ENCODE results near the gene PSAP. TPM values are rescaled to one million over a fixed set of nuclear protein-coding genes. Genes with fewer than 3 reads are reported as not detected.

The PSAP gene
- total RNA-seq, 1 donor from 2014 or later = 564 TPM

DNA sequence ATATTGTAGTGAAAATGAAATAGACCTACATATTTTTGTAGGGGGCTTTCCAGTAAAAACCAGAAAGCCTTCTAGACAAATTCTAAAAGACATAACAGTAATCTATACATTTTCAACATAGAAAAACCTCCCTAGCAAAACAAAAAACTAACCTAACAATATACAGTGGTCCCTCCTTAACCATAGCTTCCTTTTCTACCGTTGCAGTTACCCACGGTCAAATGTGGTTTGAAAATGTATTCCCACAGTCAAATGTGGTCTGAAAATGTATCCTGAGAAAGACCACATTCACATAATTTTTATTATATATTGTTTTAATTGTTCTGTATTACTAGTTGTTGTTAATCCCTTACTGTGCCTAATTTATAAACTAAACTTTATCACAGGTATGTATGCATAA, 6.4 kb downstream of the PSAP start:
- no peak for DNase-seq

DNA sequence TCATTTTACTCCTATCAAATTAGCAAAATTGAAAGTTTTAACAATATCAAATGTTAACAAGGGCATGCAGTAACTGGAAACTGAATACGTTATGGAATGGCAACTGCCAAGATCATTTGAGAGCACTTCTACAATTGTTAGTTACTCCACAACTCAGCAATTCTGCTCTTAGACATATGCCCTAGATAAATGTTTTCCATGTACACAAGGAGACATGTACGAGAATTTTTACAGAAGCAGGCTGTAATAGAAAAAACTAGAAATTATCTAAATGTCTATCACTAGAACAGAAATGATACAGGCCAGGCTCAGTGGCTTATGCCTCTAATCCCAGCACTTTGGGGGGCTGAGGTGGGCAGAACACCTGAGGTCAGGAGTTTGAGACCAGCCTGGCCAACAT, 7.0 kb downstream of the PSAP start:
- DNase-seq = no peak

DNA sequence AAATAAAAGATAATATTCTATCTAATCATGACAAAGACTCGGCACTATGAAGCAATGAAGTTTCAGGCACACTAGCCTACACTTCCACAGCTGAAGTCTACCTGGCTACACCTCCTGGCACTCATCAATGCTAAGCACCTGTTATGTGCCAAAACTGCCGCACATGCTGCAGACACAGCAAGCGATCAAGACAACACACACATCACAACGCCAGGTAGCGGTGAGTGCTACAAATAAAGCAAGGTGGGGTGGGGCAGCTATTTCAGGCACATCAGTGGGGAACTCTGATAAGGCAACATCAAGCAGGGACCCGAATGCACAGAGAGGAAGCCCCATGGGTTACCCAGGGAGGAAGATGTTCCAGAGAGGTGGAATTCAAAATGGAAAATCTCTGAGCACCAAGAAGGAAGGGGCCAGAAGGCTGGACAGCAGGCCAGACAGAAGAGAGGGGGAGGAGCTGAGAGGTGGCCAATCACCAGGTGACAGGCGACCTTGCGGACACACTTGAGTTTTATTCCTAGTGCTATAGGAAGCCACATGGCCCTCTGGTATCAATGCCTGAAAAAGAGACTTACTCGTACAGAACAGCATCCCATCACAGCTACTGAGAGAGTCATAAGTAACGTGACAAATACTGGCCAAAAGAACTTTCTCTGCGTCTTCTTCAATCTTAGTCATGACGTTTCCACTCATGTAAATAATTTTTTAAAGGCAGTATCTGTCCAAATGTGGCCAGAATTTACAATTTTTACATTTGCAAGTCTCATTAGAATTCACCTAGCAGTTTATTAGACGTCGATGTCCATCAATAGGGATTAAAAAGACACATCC, 8.0 kb downstream of the PSAP start:
- DNase-seq = no peak

DNA sequence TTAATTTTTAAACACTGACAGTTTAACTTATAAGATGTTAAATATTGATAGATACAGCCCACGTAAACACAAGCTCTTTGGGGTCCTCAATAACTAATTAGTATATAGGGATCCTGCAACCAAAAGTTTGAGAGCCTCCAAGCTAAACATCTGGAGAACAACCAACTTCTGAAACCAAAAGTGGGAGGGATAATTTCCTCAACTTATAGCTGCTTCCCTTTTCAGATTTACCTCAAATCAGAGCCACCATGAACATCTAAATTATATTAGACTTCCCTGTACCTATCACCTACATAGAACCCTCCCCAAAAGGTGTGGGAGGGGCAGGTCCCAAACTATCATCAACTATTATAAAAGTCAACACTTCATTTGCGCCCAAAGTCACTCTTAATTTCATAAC, 8.6 kb downstream of the PSAP start:
- DNase-seq = no peak

DNA sequence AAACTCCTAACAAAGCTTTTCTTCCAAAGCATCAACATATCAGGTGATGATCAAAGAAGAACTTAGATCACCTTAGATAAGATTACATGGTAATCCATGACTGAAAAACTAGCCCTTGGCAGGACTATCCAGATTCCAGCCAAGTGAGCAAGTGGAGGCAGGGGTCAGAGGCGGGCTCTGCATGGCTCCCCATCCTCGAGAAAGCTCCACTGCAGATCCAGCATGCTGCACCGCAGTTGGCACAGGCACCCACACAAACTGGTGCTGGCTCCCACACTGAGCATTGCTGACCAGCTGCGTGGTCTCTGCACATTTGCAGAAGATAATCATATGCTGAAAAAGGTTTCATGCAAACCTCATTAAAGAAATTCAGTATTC, 10.1 kb downstream of the PSAP start:
- no peak for DNase-seq

DNA sequence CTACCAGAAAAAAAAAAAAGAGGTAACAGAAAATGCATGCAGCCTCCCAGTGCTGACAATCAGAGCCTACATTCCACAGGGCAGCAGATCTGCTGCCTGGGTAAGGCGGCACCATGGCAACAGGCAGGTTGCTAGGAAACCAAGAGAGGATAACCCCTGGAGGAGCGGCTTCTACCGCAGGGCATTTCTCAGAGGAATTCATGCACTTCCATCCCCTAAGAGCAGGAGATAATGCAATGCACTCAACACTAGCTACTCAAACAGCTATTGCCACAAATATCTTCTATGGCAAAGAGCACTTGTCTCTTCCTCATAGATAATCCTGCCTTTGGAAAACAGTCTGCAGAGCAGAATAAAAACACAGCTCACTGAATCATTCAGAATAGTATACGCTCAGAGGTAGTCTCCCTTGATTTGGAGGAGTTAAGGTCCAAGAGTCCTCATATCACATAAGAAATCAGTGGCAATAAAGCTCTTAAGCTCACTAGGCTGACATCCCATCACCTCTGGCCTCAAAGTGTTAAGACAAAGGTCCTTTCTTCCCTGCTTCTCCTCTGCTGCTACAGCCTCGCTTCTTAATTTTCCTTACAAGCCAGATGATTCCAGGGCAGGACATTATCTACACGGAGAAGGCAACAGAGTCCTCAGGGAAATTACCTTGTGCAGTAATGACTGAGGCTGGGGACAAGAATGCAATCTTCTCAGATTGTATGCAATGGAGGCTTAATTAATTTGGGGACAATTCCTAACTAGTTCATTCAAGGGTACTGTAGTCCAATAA, 10.7 kb downstream of the PSAP start:
- peak; percentile 88 for DNase-seq

DNA sequence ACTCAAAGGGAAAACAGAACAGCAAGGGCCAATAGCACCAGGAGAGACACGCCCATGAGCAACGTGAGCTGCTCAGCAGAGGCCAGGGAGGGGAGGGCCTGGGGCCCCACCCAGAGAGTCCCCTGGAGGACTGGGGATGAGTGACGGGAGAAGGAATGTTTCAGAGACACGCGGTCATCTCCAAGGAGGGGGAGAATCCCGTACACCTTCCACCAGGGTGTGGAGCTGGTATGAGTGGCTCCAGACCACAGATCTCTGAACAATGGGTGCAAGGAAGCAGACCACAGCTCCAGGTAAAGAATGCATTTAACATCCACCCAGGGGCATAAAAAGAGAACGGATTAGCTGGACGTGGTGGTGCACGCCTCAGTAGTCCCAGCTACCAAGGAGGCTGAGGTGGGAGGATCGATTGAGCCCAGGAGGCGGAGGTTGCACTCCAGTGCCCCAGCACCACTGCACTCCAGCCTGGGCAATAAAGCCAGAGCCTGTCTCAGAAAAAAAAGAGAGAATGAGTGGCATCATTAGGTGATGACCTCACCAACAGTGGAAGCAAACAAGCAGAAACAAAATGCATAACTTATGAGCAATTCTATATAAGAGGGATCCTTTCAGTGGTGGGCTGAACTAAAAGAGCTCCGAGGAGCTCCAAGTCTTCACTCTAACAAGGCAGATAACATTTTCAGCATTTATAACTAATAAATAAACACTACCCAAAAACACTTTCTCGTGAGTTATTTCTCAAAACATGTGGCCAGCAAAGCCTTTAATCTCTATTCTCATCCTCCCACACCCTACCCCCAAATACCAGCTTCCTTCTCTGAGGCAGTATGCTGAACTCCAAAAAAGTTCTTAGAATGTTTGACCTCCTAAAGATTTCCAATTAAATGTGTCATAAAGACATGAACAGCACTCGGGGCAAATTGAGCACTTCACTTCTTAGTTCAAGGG, 12.5 kb downstream of the PSAP start:
- no peak for DNase-seq

DNA sequence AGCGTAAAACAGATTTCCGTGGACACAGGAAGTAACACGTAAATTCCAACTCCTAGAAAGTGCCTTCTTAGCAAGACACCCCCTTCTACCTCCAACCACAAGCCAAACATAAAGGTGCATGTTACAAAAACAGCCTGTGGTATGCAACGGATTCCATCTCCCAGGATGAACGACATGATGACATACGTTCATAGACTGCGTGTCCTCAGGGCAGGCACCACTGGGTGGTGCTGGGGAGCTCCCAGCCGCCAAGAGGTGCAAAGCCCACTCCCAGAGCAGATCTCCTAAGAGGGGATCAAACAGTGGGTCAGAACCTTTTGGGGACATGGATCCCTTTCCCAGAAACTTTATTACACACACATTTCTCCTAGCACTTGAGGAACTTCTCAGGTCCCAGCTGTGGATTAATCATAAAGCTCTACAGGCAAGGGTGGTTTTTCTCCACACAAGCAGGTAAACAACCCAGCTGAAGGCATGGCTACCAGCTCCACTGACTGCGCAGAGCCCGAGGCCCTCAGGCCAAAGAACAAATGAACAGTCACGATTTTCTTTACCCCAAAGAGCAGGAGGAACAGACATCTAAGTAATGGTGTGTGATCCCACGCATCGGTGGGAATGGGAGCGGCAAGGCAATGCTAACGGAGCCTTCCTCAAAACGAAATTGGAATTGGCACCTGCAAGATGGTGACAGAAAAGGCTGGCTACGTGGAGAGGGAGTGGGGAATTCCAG, 13.8 kb downstream of the PSAP start:
- DNase-seq = no peak

DNA sequence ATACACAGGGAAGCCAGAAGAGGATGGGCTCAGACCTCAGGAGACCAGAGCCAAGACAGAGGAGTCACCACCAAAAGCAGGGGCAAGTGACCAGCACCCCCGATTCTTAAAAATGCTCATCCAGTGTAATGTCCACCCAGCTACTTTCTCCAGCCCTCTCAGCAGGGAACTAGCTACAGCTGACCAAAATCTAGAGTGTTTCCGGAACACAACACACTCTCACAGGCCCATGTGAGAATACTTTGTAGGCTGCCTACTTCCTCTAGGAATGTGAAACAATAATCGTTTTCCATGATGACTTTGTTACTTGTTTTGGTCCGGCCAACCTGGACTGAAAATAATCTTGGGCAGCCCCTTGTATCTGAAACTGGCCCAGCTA, 14.5 kb downstream of the PSAP start:
- DNase-seq = no peak

DNA sequence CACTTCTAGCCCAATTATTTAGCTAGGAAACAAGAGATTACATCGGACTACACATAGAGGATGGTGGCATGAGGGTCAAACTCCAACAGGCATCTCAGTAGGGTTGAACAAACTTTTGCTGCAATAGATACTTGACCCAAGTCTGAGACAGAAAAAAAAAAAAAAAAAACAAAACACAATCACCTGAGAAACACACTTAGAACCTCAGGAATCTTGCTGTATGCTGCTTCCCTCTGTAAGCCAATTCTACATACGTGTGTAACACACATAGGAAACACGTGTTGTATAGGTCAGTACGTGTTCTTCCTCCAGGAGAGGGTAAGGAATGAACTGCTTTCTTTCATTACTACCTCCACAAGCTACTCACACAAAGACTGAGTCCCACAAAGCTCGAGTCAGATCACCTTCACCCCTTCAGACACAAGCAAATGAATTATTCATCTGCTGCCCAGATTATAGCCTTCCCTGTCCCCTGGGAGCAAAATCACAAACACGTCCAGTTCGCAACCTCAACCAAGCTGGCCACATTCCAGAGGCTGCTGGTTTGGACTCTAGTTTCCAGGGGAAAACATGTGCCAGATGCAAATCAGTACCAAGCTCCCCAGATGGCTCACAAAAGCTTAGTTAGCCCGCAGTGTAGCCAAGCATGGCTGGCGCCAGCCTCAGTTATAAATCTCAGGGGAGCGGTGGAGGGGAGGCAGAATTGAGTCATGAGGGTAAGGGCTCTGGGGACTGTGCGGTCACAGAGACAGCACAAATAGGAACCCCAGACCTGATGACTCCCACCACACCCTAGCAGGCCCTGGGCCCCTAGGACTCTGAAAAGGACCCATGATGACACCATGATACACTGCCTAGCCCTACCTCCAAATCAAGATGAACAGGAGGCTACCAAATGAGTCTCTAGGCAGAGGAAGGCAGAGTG, 15.1 kb downstream of the PSAP start:
- DNase-seq = peak; percentile 63

DNA sequence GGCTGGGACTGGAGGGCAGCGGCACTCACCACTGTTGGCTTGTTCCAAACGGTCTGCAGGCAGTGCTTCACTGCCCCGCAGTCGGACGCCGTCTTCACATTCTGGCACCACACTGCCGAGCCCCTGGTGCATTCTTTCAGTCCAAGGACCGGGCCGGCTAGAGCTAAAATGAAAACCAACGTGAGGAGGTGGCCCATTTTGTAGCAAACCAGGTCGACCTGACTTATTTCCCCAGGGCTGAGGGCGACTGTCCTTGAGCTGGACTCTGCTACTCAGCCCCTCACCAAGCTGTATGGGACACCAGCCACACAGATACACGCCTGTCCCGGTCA, 16.7 kb downstream of the PSAP start:
- DNase-seq = no peak

DNA sequence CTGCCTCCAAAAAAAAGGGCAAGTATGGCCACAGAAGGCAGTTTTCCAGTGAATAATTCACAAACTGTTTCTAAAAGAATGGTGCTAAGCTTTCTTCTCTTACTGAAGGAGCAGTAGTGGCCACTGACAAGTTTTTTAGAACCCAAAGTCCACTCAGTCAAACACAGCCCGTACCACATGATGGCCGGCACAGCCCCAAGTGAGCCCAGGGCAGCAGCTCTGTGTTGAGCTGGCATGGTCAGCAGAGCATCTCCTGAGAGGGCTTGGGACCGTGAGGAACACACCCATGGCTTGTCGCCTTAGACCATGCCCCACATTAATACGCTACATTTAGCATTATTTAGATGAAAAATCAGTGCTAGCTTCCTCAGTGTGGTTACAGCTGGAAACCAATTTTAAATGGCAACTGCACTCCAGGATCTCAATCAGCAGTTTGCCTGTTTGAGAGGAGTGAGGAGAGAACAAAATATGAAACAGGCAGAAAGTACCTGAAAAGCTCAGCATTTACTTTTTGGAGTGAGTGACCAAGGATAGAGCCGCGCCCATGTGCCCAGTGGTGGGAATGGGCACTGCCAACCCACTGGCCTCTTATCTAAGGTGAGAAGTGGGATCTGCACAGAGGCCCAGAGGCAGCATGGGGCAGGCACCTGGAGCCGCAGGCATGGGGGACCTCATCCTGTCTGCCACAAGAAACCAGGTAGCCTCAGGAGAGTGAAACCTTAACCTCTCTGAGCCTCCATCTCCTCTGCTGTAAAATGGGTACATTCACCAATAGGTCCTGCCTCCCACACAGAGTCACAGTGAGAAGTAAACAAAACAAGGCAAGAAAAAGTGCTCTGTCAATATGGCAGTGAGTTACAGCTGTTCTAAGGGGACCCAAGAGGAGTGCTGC, 17.4 kb downstream of the PSAP start:
- no peak for DNase-seq

DNA sequence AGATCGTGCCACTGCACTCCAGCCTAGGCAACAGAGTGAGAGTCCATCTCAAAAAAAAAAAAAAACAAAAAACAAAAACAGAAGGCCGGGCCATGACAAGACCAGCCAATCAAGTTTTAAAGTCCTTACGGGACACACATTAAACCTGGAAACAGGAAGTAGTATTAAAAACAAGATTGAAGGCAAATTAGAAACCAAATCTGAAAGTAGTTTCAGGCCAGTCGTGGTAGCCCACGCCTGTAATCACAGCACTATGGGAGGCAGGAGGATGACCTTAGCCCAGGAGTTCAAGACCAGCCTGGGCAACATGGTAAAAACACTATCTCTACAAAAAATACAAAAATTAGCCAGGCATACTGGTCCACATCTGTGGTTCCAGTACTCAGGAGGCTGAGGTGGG, 18.1 kb downstream of the PSAP start:
- DNase-seq = no peak

DNA sequence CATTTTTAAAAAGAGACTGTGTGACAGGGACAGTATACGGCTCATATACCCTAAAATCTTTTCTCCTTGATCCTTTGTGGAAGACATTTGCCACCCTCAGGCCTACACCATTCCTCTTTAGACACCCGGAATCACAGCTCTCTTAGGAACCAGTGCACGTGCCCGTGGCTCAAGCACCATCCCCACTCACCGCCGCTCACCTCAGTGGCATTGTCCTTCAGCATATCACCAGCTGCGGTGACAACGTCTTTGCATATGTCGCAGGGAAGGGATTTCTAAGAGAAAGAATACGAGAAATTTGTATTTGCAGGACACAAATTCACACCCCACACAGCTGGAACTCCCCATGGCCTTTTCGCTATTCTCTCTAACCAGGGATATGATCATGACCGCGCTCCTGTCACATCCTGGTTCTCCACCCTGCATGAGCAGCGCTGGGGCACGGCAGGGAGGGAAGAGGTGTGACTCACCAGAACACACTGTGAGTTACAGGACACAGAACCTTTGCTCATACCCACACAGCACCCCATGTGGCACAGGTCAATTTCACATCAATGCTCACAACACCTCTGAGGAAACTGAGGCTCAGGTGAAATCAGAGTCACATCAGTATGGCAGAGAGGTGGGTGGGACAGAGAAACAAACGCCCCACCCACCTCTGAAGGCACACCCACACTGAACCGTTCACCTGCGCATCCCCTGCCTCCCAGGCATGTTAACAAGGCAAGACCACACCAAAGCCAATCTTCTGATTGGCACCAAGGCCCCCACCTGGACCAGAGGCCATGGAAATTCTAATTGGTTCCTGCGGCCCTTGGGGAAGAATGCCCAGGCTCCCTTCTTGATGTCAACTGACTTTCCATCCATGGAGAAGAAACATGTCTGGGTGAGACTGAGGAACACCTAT, 19.2 kb downstream of the PSAP start:
- DNase-seq = no peak

DNA sequence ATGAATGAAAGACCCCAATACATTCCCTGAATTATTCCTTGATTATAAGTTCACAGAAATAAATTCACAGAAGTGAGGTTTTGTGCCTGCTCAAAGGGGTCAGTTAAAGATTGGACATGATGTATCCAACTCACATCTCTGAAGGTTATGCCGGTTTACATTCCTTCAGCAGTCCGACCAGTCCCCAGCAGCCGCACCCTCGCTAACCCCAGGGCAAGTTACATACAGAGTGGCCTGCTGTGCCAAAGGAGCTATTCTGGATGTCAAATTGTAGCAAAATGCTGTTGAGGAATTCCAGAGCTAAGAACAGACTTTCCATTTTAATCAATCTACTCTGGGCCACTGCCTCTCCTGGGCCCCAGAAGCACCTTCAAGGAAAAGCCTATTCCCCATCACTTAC, 20.3 kb downstream of the PSAP start:
- DNase-seq = no peak

DNA sequence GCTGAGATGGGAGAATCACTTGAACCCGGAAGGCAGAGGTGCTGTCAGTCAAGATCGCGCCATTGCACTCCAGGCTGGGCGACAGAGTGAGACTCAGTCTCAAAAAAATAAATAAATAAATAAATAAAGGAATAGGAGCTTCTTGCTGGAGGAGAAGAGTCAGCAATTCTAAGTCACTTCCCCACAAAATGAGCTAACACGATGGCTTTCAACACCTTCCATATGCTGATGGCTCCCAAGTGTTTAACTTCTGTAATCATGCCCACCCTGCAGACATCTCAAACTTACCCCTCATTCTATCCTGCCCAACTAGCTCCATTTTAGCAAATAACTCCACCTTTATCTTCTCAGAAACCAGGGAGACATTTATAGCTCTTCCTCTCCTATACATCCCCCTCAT, 21.2 kb downstream of the PSAP start:
- no peak for DNase-seq

DNA sequence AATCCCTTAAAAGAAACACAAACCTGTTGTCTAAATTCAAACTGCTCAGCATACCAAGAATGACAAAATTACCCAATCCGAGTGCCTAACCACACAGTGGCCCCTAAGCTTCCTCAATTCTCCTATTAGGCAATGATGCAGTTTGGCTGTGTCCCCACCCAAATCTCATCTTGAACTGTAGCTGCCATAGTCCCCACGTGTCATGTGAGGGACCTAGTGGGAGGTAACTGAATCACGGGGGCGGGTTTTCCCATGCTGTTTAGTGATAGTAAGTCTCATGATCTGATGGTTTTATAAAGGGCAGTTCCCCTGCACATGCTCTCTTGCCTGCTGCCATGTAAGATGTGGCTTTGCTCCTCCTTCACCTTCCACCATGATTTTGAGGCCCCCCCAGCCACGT, 21.9 kb downstream of the PSAP start:
- DNase-seq = no peak

DNA sequence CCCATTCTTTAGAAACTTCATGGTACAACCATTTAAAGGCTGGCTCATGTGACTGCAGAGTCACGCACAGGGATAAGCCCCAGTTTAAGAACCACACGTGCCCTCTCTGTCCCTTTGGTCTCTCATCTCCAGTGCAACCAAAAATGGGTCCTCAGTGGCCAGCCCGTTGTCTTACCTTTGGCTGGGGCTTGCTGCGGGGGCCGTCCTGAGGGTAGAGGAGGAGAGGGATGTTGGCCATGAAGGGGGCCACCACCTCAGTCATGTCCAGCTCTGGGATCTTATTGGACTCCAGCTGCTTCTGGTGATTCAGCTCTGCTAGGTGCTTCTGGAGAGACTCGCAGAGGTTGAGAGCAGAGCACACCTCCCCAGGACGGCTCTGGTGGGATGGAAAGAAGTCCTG, 22.3 kb downstream of the PSAP start:
- no peak for DNase-seq

DNA sequence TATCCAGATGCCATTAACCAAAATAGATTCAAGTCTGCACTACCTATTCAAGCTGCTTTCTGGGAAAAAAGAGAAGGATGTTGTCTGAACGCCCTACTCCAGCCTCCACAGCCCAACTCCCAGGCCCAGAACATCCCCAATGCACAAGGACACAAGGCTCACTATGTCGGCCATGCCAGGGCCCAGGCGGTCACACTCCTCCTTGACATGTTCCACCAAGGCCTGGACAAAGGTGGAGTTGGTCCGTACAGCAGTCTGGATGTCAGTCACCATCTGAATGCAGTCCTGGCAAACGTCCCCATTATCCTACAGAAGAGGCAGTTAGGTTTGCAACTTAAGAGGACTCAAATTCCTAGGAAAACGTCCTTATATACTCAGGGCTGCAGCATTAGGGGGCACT, 23.2 kb downstream of the PSAP start:
- no peak for DNase-seq
